Neural progenitor cell (in vitro differentiated cells): Measurements from ENCODE around the gene PDE7B.

ENCODE experiments used
- CTCF ChIP-seq: fragments of 200-600 bp; sonication (generic); IDR thresholded peaks from 2 replicates; pipeline ENCODE4 v1.5.1; 2017; ENCODE audit warnings: antibody characterized with exemption, mild to moderate bottlenecking
- EZH2 ChIP-seq: fragments of 200-600 bp; sonication (generic); IDR thresholded peaks from 2 replicates; pipeline ENCODE4 v1.6.1; 2017; ENCODE audit warnings: antibody characterized with exemption, mild to moderate bottlenecking, moderate library complexity

- TF ChIP-seq CTCF: peak; percentile 81
- no peak for TF ChIP-seq EZH2
Observed at GRCh38 chr6:135909737-135910387, 58.4 kb downstream of the PDE7B start.
